Stimulated activated naive CD8-positive, alpha-beta T cell treated with anti-CD3 and anti-CD28 coated beads, Interleukin-15, Interleukin-2, amounts not matched to agents 100 ng/mL and 50 ng/mL, for 24 hours (primary cell): ENCODE data around the gene RNF123.

Experiments used
- H3K27ac Mint-ChIP-seq: one replicate; pipeline ENCODE4 v1.8.0; 2021; ENCODE audit warnings: mild to moderate bottlenecking, mixed read lengths
- H3K27me3 Mint-ChIP-seq: one replicate; pipeline ENCODE4 v1.8.0; 2021; ENCODE audit warnings: mixed read lengths
- H3K36me3 Mint-ChIP-seq: one replicate; pipeline ENCODE4 v1.8.0; 2021; ENCODE audit warnings: low read depth, mixed read lengths
- H3K4me1 Mint-ChIP-seq: one replicate; pipeline ENCODE4 v1.8.0; 2021; ENCODE audit warnings: low read depth, mixed read lengths
- H3K4me3 Mint-ChIP-seq: one replicate; pipeline ENCODE4 v1.8.0; 2021; ENCODE audit warnings: mild to moderate bottlenecking, mixed read lengths
- H3K9me3 Mint-ChIP-seq: one replicate; pipeline ENCODE4 v1.8.0; 2021; ENCODE audit warnings: mixed read lengths

RNF123 gene

DNA sequence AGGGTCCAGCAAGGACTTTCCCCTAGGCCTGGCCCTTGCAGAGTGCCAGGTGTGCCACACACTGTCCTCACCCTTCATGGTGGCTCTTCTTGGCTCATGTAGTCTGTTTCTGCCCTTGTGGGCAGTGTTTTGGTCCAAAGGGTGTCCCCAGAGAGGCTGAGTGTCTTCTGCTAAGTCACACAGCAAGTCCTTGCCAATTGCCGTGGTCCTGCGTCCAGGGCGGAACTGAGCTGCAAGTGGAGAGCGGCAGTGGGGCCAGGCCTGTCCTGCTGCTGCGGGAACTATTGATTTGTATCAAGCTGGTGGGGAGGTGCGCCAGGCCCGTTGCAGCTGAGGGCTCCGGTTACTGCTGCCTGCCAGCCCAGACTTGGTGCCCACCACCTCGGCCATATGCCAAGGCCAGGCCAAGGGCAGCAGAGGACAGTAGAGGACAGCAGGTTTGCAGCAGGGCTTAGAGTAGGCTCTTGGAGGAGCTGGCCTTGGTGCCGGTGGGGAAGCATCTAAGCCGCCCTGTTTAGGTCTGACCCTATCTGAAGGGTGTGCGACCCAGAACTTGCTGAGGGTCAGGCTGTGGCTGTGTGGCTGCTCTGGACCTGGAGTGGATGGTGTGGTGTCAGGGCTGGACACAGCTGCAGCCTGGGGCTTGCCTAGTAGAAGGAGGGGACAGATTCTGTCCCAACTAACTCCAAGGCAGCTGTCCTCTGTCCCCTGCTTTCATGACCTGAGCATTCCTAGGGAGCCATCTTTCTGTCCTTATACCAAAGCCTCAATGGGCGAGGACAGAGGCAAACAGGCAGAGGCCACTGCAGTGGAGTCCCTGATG, 25.6 kb downstream of the RNF123 start:
- Mint-ChIP-seq H3K27me3 (no peaks in the 10 kb centered on the region), H3K27ac (no peak overlapping the region), H3K9me3 (no peaks in the 10 kb centered on the region), H3K4me3 (no peak overlapping the region), H3K36me3 (peaks cover 5% of the 10 kb centered on the region), H3K4me1 (peaks cover 21% of the 10 kb centered on the region)

DNA sequence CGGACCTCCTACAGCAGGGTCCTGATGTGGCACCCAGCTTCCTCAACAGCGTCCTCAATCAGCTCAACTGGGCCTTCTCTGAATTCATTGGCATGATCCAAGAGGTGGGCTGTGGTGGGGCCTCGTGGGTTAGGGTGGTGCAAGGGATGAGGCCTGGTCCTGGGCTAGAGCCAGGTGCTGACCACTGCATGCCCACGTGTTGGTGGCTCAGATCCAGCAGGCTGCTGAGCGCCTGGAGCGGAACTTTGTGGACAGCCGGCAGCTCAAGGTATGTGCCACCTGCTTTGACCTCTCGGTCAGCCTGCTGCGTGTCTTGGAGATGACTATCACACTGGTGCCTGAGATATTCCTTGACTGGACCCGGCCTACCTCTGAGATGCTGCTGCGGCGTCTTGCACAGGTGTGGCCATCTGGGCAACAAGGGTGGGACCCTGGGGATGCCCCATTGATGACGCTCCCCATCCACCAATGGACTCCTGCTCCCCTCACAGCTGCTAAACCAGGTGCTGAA, 26.3 kb downstream of the RNF123 start:
- Mint-ChIP-seq H3K27ac (no peak overlapping the region), H3K4me1 (peaks cover 27% of the 10 kb centered on the region), H3K4me3 (no peak overlapping the region), H3K36me3 (peaks cover 4% of the 10 kb centered on the region), H3K27me3 (no peaks in the 10 kb centered on the region), H3K9me3 (no peaks in the 10 kb centered on the region)

DNA sequence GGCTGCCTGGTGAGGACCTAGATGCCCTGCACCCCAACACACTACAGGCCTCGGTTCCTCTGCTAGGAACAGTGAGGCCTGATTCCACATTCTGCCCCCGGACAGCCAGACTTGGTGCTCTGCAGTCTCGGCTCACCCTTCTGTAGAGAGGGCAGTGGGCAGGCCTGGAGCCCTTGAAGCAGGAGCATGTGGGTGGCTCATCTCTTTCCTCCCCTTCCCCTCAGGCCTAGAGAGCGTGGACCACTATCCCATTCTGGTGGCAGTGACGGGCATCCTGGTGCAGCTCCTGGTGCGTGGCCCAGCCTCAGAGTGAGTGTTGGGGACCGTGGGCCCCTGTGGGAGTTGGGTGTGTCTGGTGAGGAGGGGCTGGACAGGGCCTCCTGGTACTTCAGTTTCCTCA, 26.8 kb downstream of the RNF123 start:
- peaks cover 9% of the 10 kb centered on the region for H3K36me3 Mint-ChIP-seq
- no peaks in the 10 kb centered on the region for H3K27me3 Mint-ChIP-seq
- H3K4me1 Mint-ChIP-seq = peaks cover 32% of the 10 kb centered on the region
- H3K9me3 Mint-ChIP-seq = no peaks in the 10 kb centered on the region
- H3K4me3 Mint-ChIP-seq = no peak overlapping the region
- H3K27ac Mint-ChIP-seq = no peak overlapping the region

DNA sequence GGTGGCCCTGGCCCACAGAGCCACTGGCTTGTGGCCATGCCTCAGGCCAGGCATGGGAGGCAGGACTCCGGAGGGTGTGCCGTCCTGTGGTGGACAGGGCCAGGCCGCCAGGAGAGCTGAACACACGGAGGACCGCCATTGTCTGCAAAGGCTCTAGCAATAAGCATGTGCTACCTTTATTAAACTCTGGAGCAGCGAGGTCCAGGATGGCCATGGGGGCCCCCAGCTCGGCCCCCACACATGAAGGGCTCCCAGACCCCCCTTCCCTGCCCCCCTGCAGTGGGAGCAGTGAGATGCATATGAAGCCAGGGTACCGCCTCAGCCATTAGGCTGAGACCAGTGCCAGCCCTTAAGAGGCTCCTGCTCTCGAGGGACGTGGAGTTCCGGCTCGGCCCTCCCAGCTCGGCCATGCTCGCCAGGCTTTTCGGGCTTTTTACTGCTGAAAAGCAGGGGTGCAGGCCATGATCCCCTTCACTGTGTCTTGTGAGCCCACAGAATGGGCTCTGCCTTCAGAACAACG, 27.4 kb downstream of the RNF123 start:
- Mint-ChIP-seq H3K27ac (no peak overlapping the region), H3K27me3 (no peaks in the 10 kb centered on the region), H3K36me3 (peaks cover 11% of the 10 kb centered on the region), H3K9me3 (no peaks in the 10 kb centered on the region), H3K4me1 (peaks cover 30% of the 10 kb centered on the region), H3K4me3 (no peak overlapping the region)

DNA sequence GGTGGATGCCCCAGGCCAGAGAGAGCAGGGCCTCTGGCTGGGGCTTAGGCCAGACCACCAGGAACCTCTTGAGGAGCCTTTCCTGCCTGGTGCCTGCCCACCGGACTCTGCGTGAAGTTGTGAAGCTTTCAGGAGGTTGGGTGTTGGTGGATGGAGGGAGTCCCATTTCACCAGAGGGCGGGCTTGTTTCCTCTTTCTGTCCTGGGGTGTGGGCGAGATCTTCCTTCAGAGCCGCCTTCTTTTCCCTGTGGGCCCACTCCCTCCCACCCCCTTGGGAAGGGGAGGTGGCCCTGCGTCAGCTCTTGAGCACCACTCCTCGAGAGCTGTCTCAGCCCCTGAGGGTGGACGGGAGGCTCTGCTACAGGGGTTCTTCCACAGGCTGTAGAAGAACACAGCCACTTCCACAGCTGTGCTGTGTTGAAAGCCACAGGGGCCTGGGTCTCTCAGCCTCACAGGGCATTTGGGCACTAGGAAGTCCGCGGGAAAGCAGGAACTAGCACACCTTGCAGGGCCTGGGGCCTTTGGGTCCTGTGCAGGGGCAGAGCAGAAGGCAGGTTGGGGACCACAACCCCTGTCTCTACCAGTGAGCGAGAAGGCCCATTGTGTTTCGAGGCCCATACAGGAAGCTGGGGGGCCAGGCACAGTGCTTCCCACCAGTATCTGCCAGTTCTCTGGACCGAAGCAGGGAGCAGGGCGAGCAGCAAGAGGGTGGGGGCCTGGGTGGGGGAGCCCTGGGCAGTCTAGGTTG, 28.0 kb downstream of the RNF123 start:
- H3K36me3 Mint-ChIP-seq = peaks cover 12% of the 10 kb centered on the region
- H3K27ac Mint-ChIP-seq = no peak overlapping the region
- no peak overlapping the region for H3K4me3 Mint-ChIP-seq
- H3K9me3 Mint-ChIP-seq = no peaks in the 10 kb centered on the region
- no peaks in the 10 kb centered on the region for H3K27me3 Mint-ChIP-seq
- peaks cover 31% of the 10 kb centered on the region for H3K4me1 Mint-ChIP-seq

DNA sequence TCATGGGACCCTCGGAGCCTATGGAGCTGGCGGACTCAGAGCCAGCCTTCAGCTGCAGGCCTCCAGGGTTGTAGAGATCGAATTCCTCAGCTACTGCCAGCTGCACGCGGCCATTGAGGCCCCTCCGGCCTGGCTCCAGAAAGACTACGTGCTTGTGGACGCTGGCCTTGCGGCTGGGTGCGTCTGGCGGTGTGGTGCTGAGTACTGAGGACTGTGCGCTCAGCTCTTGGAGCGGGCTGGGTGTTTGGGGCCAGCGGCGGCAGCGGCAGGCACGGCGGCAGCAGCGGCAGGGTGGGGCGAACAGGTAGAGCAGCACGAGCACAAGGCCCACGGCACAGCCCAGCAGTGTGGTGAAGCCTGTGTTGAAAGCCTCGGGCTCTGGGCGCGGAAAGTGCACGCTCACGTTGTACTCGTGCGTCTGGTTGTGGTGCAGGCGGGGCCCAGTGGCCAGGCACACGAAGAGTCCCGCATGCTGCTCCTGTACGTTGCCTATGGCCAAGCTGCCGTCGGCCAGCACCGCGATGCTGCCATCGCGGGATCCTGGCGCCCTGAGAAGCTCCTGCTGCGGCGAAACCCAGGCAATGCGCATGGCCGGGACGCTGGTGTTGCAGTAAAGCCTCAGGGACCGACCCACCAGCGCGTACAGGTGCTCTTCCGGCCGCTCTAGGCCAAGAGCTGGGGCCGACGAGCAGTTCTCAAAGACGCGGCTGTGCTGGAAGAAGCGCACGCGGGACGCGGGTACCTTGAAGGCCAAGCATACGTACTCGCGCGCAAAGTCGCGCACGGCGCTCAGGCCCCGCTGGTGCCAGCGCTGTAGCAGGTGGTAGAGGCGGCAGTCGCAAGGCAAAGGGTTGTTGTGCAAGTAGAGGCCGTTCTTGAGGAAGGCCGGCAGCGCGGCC, 28.9 kb downstream of the RNF123 start:
- no peaks in the 10 kb centered on the region for H3K27me3 Mint-ChIP-seq
- peaks cover 36% of the 10 kb centered on the region for H3K4me1 Mint-ChIP-seq
- no peaks in the 10 kb centered on the region for H3K9me3 Mint-ChIP-seq
- no peak overlapping the region for H3K27ac Mint-ChIP-seq
- H3K36me3 Mint-ChIP-seq = peaks cover 17% of the 10 kb centered on the region
- H3K4me3 Mint-ChIP-seq = peak overlapping the region; percentile 82

DNA sequence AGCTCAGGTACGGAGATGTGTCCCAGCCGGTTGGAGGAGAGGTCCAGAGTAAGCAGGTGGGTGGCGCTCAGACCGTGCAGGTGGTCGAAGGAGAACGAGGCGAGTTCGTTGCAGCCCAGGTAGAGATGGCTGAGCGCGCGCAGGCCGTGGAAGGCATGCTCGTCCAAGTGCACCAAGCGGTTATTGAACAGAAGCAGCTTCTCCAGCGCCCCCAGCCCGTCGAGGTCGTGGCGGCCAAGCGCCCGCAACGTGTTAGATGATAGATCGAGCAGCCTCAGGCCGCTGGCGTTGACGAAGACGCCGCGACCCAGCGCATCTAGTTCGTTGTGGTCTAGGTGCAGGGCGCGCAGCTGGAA, 29.5 kb downstream of the RNF123 start:
- peak overlapping the region; percentile 69 for H3K27ac Mint-ChIP-seq
- peaks cover 36% of the 10 kb centered on the region for H3K4me1 Mint-ChIP-seq
- H3K36me3 Mint-ChIP-seq = peaks cover 17% of the 10 kb centered on the region
- H3K27me3 Mint-ChIP-seq = no peaks in the 10 kb centered on the region
- peak overlapping the region; percentile 82 for H3K4me3 Mint-ChIP-seq
- H3K9me3 Mint-ChIP-seq = no peaks in the 10 kb centered on the region

DNA sequence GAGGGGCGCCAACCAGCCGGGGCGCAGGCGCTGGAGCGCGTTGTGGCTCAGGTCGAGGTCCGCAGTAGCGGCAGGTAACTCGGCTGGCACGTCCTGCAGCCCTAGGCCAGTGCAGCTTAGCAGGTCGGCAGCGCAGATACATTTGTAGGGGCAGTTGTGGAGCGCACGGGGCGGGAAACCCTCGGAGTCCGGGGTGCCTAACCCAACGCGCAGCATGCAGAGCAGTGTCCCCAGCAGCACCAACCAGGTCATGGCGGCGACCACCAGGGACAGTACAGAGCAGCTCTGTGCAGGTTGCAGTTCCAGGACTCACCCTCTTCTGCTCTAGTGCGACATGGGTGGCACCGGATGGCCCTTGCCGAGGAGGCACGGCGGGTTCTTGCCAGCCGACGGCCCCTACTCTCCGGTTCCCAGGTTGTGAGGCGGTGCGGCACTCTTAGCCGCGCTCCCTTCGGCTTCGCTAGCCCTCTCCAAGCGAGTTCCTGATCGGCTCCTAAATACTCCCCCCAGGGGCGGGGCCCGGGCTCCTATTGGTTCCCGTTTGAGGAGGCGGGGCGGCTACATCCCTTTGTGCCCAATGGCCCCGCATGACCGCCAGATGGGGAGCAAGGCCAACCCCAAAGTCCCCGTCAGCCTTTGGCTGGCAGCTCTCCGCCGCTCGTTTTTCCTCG, 30.0 kb downstream of the RNF123 start, which contains the start of gene AMIGO3:
AMIGO3 (minus strand) TSS at position 471 of the 671 bp plus-strand sequence; CDS start at position 252, 219 bp downstream.
- Mint-ChIP-seq H3K36me3 (peaks cover 17% of the 10 kb centered on the region), H3K4me1 (peaks cover 40% of the 10 kb centered on the region), H3K27ac (peak within 1 kb of the TSS; percentile 69), H3K4me3 (peak within 1 kb of the TSS; percentile 82), H3K27me3 (no peaks in the 10 kb centered on the region), H3K9me3 (no peaks in the 10 kb centered on the region)

DNA sequence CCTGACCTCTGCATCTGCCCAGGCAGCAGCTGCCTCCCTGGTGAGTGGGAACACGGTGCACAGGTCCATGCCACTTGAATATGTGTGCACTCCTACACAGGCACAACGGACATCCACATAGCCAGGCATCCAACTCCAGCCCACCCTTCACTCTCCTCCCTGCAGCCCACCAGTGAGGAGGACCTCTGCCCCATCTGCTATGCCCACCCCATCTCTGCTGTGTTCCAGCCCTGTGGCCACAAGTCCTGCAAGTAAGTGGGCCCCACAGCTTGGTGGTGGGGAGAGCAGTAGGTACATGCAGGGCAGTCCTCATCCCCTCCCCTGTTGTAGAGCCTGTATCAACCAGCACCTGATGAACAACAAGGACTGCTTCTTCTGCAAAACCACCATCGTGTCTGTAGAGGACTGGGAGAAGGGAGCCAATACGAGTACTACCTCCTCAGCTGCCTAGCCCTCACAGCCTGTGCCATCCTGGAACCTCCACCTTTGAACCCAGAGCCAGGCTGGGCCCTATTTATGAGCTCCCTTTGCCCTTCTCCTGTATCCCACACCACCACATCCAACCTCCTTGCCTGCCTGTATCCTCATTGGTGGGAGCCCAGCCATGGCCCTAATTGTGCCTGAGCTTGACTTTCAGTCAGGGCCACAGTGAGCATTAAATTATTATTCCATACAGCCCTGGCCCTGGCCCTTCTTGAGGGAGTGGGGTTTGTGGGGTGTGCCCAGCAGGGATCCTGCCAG, 31.7 kb downstream of the RNF123 start:
- Mint-ChIP-seq H3K27me3 (no peaks in the 10 kb centered on the region), H3K4me1 (peaks cover 45% of the 10 kb centered on the region), H3K4me3 (peak overlapping the region; percentile 25), H3K9me3 (no peaks in the 10 kb centered on the region), H3K36me3 (peaks cover 17% of the 10 kb centered on the region), H3K27ac (no peak overlapping the region)

DNA sequence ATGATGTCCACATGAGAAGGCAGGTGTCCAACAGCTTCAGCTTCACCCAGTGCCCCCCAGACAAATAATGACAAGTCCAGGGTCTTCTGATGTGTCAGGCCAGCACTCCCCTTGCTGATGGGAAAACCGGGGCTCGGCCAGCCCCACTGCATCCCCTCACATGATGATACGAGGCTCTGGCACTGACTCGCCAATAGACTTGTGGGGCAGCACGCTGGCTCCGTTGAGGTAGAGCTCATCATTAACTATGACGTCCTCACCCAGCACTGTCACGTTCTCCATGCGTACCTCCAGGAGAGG, 32.2 kb downstream of the RNF123 start:
- H3K9me3 Mint-ChIP-seq = no peaks in the 10 kb centered on the region
- no peaks in the 10 kb centered on the region for H3K27me3 Mint-ChIP-seq
- no peak overlapping the region for H3K27ac Mint-ChIP-seq
- peaks cover 17% of the 10 kb centered on the region for H3K36me3 Mint-ChIP-seq
- H3K4me1 Mint-ChIP-seq = peaks cover 45% of the 10 kb centered on the region
- no peak overlapping the region for H3K4me3 Mint-ChIP-seq

DNA sequence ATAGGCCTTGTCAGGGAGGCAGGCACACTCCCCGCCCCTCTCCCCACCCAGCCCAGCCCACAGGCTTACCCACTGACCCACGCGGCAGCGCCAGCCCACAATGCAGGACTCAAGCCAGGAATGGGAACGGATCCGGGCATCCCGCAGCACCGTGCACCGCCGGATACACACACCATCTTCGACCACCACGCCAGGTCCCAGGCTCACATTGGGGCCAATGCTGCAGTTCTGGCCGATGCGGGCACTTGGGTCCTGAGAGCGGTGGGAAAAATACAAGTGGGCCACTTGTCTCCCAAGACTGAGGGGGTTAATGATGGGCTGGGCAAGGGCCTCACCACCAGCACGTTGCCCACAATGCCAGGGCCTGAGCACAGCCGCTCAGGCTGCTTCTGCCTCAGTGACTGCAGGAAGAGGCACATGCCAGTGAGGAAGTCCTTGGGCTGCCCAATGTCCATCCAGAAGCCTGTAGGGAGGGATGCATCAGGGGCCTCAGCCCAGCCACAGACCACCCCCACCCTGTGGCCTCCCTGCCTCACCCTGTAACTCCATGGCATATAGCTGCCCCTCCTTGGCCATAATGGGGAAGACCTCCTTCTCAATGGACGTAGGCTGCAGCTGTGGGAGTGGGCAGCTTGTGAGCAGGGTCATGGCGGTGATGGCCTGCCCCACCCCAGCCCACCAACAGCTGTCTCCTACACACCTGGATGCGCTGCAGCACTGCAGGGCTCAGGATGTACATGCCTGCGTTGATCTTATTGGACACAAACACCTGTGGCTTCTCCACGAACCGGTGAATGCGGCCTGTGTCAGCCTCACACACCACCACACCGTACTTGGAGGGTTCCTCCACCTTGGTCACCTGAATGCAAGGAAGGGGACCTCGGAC, 32.8 kb downstream of the RNF123 start:
- Mint-ChIP-seq H3K27me3 (no peaks in the 10 kb centered on the region), H3K9me3 (no peaks in the 10 kb centered on the region), H3K27ac (peak overlapping the region; percentile 97), H3K36me3 (peaks cover 17% of the 10 kb centered on the region), H3K4me1 (peaks cover 45% of the 10 kb centered on the region), H3K4me3 (peak overlapping the region; percentile 94)

DNA sequence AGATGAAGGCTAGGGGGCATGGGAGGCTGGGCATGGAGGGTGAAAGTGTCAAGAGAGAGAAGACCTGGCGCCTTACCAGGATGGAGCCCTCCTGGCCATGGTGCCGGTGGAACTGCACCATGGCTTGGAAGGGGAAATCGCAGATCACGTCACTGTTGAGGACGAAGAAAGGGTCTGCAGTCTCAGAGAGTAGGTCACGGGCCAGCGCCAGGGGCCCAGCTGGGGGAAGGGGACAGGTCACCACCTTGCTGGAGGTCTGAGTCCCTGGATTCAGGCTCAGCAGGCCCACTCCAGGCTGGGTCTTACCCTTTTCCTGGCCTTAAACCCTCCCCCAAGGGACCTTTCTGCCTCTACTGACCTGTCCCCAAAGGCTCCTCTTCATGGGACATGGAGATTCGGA, 33.5 kb downstream of the RNF123 start:
- H3K27me3 Mint-ChIP-seq = no peaks in the 10 kb centered on the region
- H3K9me3 Mint-ChIP-seq = no peaks in the 10 kb centered on the region
- peaks cover 17% of the 10 kb centered on the region for H3K36me3 Mint-ChIP-seq
- peak overlapping the region; percentile 94 for H3K4me3 Mint-ChIP-seq
- H3K4me1 Mint-ChIP-seq = peaks cover 45% of the 10 kb centered on the region
- peak overlapping the region; percentile 97 for H3K27ac Mint-ChIP-seq

DNA sequence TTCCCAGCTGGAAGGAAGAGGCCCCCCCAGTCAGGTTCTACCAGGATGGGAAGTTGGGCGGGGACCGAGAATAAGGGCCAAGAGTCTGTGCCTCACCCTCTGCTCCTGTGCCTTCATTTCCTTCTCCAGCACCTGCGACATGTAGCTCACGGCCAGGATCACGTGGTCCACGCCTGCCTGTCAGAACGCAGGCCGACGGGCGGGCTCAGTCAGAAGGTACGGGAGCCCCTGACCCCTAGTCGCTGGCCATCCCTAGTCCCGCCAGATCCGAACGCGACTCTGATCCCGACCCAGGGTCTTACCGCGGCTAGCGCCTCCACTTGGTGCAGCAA, 33.9 kb downstream of the RNF123 start:
- Mint-ChIP-seq H3K4me3 (peak overlapping the region; percentile 94), H3K36me3 (peaks cover 17% of the 10 kb centered on the region), H3K4me1 (peaks cover 45% of the 10 kb centered on the region), H3K9me3 (no peaks in the 10 kb centered on the region), H3K27ac (peak overlapping the region; percentile 97), H3K27me3 (no peaks in the 10 kb centered on the region)
